ENCODE results near the gene SLC25A25.

GRCh38 chr9:128101690-128102089 lies 33.7 kb downstream of the SLC25A25 start:
- no peak for TF ChIP-seq CTCF (IDR thresholded peaks at IDR 0.05)
- no peak for TF ChIP-seq POLR2A (IDR thresholded peaks at IDR 0.05)
